ENCODE results near the gene MYADML2.

MYADML2 gene

DNA sequence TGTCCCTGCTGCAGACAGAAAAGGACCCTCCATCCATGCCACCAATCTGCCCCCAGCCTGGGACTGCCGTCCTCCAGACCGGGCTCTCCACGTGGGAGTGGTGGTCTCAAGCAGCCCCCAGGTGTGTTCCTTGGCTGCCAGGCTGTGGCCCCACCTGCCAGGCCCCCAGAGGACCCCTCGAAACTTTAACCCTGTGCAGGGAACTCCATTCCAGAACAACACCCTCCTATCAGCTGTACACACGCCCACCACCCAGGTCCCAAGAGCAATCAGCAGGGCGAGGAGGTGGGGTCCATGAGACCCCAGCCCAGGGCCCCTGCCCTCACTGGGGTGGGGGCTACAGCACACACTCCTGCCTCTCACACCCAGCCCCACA is 11.3 kb downstream of the MYADML2 start:
- no peak for DNase-seq

DNA sequence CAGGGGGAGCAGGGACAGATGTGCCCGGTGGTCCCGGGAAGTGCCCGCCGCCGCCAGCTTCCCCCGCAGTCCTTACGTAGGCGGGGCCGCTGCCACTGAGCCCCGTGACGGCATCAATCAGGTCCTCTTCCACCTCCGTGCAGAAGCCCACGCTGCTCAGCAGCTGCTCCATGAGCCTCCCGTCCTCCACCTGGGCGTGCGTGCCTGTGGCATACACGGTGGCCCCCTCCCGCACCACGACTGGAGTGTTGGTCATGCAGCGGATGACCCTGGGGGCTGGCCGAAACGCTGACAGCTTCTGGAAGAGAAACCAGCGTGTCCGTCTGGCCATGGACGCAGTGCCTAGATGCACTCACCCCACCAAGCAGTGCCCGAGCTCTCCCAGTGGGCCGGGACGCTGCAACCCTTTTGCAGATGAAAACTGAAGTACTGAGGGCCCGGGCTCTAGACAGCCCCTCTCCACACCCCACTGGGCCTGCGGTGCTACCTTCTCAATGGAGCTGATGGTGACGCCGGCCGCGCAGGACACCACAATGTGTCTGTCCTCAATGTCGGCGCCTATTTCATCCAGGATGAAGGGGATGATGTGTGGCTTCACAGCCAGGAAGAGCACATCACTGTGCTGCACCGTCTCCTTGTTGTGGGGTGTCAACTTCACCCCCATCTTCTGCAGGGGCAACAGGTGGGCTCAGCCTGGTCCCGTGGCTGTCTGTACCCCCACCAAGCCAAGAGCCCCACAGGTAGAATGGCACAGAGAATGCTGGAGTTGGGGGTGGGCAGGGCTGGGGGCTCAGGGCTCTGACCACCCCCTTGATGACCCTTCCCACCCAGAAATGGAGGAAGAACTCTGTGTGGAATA is 12.0 kb downstream of the MYADML2 start:
- no peak for DNase-seq

DNA sequence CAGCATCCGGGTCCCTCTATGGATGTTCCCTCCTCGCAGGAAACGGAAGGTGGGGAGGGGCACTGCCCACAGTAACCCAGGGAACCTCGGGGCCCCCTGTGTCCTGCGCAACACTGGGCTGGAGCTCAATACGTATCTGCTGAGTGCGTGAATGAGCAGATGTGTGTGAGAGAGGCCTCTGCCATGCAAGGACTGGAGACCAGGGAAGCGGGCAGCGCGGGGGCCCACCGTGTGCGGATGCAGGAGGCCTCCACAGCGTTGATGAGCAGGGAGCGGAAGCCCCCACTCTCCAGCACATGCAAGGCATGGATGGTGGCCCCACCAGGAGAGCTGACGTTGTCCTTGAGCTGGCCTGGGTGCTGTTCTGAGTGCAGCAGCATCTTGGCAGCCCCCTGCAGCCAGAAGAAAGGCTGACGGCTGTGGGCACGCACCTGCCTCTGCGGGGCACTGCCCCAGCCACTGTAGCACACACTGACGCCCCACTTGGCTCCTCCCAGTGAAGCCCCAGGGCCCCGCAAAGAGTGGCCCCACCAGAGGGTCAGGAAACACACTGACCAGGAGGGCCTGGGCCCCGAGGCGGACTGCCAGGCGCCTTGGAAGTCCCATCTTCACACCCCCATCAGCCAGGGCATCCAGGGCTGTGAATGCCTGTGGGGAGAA is 12.8 kb downstream of the MYADML2 start:
- no peak for DNase-seq

DNA sequence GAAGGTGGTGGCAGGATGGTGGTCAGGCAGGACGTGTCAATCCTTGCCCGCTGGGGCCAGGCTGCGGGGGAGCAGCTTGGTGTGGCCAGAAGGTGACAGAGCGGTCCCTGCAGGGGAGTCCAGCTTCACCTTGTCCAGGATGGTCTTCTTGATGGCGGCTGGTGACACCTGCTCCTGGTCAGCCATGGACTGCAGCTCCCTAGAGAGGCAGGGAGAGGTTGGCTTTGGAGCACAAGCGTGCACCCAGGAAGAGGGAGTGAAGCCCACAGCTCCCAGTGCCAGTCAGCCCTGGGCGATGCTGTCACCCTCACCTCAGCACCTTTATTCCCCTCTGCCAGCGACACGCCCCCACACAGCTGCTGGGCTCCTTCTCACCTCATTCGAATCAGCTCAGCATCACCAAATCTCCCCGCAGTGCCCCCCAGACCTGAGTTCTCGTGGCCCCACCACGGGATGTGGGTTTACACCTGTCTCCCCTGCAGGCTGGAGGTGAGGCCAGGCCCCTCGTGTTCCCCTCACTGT is 13.8 kb downstream of the MYADML2 start:
- no peak for DNase-seq

DNA sequence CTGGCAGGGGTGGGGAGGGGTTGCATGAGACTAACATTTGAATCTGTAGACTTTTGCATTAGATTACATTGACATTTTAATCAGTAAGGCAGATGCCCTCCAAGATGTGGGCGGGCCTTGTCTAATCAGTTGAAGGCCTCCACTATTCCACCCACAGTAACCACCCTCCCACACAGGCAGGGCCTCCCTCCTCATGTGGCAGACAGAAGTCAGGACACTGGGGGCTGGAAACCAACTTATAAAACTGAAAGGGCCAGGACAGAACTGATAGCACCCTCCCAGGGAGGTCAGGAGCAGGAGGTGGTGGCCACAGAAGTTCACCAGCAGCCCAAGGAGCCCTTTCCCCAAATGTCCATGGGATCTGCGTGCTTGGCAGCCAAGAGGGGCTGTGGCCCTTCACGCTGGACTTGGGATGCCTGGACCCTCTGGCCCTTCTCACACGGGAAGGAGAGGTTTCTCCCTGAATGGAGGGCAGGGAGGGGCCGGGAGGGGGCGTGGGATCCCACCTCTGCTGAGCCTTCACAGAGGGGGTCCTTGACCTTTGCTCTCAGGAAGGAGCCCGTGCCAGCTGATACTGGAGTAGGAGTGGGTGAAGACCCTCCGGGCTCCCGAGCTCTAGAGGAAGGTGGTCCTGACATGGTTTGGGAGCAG is 14.6 kb downstream of the MYADML2 start:
- peak in 1 of 2 experiments; percentile 24 for DNase-seq

DNA sequence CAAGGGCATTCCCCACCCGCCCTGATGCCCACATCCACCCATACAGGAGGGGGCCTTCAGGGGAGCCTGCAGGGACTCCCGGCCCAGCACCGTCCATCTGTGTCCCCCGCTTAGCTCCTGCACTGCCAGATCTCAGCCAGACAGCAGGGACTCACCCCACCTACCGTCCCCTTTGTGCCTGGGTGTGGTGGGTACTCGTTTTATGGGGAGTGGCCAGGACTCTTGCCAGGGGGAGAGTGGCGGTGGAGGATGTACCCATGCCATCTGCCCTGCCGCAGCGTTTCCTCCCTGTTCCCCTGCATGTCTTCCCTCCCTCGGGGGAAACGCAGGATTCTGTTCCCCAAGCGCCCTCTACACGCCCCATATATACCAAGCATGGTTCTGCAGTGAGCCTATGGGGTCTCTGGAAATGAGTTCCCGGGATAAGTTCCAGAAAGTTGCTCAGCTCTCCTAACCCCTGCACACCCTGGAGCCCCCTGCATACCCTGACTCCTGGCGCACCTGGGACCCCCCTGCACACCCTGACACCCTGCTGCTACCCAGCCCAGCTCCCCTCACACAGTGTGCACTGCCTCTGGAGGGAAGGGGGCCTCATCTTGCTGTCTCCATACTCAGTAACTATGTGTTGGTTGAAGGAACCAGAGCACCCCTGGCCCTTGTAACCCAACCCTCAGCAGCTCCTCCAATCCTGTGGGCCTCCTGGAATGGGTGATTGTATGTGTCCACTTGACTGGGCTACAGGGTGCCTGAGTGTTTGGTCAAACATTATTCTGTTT is 15.3 kb downstream of the MYADML2 start:
- no peak for DNase-seq

DNA sequence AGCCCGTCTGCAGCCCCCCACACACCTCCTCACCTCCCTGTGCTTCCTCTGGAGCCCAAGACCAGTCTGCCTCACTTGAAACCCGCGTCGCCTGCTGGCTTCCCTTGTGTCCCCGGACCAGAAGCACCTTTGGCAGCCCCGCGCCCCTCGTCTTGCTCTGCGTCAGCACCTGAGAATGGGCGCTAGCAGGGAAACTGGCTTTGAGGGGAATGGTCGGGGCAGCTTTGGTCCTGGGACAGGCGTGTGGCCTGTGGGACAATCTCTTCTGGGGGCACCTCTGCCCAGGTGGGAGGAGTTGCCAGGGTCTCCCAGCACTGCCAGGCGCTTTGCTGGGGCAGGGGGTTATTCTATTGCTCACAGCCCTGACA is 15.9 kb downstream of the MYADML2 start:
- no peak for DNase-seq

DNA sequence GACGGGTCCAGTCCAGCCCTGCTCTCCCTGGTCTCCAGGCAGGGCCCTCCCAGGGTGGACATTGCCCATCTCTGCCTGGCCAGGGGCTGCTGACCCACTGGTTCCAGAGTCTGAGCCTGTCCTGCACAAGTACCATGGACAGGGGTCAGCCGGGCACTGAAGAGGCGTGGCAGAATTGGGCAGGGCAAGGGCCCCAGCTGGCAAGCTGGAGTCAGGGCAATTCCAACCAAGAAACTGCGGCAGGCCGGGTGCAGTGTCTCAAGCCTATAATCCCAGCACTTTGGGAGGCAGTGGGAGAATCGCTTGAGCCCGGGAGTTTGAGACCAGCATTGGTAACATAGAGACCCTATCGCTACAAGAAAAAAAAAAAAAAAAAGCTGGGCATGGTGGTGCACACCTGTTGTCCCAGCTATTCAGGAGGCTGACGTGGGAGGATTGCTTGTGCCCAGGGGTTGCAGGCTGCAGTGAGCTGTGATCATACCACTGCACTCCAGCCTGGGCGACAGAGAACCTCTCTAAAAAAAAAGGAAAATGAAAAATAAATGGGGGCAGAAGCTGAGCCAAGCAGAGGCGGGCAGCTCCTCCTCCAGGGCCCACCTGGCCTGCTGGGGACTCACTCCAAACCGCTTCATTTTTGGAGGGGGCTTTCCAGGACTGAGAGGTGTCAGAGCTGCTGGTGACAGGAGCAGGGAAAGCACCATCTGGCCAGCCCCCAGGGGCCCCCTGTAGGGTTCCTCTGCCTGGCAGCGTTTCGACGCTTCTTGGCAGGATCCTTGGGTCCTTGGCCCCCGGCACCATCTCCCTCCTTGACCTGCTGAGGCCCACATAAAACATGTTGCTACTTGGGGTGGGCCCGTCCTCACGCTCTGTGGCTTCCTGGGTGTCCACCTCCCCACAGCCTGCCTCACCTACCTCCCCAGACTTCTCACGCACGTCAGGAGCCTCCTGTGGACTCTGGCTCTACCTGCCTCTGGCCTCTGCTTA is 16.6 kb downstream of the MYADML2 start:
- DNase-seq, result no peak

DNA sequence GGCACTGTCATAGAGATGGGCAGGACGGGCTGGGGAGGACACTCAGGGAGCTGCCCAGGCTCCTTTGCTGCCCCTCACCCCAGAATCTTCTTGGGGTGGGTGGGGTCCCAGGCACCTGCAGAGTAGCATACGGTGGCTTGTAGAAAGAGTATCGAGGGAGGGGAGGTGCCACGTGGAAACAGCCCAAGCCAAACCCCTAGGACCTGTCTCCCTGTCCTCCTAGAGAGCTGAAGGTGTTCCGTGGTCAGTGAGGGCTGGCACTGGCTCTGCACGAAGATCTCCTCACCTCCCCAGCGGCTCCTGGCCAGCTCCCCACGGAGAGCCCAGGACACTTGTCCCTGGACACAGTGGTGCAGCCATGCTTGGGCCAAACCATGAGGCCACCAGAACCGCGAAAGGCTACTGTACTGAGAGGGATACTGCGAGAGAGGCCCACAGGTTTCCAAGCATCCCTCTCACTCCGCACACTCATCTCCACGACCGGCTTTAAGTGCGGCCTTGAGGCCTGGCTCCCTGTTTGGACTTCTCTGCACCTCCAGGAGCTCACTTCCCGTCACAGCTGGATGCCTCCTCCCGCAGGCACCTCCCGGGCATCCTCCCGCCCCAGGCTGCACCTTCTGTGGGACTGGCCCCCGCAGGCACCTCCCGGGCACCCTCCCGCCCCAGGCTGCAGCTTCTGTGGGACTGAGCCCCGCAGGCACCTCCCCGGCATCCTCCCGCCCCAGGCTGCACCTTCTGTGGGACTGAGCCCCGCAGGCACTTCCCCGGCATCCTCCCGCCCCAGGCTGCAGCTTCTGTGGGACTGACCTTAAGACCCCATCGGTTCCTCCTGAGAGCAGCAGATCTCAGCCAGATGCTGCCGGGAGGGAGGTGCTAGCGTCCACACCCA is 17.5 kb downstream of the MYADML2 start:
- DNase-seq, result no peak

DNA sequence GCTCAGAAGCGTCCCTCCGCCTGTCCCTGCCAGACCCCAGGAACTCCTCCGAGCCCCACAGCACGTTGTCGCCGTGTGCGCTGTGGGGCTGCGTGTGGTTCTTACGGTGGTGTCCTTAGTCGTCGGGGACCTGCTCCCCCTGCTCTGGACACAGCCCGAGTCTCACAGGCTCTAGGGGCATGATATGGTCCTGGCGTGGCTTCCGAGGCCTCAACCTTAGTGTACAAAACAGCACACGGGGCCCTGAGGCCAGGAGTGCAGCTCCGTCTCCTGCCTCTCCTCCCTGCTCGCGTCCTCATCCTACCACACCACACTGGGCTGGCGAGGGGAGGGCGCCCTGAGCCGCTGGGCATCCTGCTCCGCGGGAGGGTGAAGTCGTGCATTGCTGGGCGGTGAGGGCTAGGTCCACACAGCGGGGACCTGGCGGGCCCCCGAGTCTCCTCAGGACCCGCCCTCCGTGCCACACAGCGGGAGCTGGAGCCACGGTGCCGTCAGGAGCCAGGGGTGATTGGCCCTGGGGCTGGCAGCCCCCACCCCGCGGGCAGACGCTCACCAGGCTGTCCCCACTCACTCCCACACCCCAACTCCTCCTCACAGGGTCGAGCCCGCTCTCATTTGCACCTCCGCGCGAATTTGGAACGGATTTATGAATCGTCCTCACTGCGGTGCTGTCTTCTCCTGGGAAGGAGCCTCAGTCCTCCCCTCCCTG is 18.3 kb downstream of the MYADML2 start:
- DNase-seq, result no peak

DNA sequence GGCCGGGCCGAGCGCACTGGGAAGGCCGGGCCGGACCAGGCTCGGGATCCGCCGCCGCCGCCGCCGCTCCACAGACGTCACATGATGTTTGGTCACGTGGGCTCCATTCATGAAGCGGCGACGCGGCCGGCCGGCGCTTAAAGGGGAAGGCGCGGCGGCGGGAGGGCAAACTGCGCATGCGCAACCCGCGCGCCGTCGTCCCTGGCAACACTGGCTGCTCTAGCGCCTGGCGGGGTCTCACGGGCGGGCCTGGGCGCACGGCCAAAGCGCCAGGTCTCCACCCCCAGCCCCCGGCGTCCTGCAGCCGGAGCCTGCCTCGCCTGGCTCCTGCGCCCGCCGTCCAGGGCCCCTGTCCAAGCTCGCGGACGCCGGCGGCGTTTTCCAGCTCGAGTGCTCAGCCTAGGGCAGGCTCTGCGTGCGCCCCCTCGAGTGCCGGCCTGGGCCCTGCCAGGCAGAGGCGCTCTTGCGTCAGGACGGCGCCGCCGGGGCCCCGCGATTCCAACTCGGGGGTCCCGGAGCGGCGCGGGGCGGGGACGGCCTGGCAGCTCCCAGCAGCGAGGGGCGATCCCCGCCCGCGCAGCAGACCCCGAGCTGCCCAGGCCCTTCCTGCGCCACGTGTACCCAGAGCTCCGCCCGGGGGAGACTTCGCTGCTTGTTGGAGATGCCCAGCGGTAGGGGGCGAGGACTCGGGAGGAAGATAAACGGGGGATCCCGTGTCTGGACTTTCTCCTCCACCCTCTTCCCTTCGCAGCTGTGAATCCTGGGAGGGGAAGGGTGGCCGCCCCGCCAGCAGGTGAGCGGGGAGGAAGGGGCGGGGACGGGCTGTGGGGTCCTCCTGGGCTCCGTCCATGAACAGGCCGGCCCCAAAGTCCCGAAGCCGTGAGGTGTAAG is 19.1 kb downstream of the MYADML2 start, which contains the start of gene MAFG:
Gene MAFG, minus strand, starts transcription at position 83 of the 891 bp plus-strand sequence. CDS start 4,550 bp downstream, outside the sequence.
- DNase-seq, result peak; percentile 87 to 90

DNA sequence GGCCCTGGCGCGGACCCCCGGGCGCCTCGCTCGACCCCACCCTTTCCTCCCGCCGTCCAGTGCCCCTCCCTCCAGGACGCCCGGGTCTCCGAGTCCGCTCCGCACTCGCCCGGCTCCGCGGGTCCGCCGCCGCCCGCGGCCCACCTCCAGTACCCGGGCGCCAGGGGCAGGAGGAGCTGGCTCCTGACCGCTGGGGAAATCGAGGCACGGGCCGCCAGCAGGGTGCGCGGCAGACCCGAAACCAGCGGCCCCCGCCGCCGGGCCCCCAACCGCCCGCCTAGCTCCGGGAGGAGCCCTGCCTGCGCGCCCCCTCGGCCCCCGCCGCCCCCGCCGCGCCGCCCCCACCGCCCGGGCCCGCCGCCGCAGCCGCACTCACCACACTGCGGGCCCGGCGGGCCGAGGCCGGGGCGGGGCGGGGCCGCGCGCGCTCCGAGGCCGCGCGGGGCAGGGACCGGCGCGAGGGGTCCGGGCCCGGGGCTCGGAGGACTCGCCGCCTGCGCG is 19.8 kb downstream of the MYADML2 start:
- DNase-seq, result peak in 1 of 2 experiments; percentile 40

DNA sequence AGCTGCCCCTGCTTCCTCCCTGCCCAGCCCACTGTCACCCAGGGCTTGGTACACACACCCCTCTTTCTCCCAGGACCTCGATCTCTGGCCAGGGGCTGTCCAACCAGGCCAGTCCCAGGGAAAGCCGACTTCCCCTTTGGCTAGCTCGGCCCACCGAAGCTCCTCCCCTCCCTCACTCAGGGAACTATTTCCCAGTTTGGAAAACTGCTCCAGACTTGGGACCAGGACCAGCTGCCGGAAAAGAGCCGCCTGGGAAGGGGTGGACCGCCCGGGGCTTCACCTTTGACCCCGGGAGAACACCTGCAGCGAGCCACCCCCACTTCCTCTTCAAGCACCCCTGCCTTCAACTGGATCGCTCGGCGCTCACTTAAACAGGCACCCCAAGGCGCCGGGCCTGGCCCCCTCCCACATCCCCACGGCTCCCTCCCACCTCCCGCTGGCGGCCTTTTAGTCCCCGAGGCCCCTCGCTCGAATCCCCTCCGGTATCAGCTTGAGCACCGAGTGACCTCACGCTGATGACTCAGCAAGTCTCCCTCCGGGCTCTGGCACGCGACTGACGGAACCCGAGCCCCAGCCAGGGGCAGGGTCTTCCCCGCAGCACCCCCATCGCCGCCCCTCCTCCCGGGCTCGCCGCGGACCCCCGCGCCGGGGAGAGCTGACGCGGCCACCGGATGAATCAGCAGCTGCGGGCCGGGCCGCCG is 20.4 kb downstream of the MYADML2 start:
- DNase-seq, result peak; percentile 69 to 77

DNA sequence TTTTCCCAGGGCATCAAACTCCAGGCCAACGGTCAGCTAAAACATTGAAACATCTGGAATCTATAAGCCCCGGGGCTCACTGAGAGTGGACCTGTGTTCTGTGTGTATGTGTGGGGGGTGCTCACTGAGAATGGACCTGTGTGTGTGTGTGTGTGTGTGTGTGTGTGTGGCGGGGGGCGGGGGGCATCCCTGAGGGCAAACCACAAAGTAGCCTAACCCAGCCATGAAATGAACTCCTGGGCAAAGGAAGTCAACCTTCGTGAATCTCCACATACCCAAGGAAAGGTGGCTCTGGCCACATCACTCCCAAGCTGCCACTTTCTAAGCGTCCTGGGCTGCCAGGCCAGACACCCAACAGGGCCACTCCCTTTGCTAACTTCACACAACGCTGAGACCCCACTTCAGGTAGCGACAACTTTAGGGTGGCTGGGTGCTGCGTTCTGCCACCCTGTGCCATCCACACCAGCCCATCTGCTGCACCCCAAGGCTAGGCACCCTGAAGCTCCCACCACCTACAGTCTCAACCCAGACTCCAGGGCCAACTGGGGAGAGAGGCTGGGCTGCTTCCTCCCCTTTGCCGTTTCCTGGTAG is 21.1 kb downstream of the MYADML2 start:
- no peak for DNase-seq

DNA sequence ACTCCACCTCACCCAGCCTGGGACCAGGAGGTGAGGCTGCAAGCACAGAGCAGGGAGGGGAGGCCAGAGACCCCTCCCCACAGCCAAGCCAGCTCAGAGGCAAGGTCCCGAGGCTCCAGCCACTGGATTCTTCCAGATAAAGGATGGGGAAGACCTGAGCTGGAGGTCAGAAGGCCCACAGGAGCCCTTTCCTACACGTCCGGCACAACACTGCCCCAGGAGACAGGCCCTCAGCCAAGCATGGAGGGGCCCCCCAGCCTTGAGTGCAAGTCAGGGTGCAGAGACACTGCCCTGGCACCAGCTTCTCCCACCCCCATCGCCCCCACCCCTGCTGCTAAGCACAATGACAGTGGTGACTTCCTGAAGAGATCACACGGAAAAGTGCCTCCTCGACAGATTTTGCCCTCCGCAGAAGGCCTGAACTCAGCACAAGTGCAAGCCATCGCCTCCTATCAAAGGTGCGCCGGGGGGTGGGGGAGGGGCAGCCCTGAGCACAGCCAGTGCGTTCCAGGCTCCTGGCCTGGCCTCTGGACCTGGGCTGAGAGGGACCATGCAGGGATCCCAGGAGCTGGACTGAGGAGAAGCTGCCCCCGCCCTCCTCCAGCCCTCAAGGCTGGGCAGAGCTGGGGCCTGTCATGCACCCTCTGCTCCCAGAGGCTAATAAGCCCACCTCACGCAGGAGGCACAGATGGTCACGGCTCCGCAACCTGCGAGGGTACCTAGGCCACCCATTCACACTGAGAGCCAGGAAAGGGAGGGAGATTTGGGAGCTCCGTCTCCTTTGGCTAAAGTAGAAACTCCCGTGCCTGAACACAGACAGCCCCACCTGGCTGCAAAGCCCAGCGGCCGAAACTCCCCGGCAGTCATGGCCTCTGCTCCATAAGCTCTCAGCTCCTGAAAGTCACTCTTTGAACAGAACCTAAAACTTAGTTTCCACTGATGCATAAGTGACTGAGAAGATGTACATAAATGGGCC is 22.2 kb downstream of the MYADML2 start:
- DNase-seq, result no peak
